ENCODE results near the gene SLC2A2.

Gene SLC2A2

GRCh38 chr3:171011873-171012336 lies 14.6 kb downstream of the SLC2A2 start:
- TF ChIP-seq CTCF (IDR thresholded peaks at IDR 0.05; ENCODE audit: low read depth, low read length) = no peak
- no peak for DNase-seq
- no peaks in the 10 kb centered on the region for H3K4me1 ChIP-seq
- H3K36me3 ChIP-seq = no peaks in the 10 kb centered on the region
- H3K4me3 ChIP-seq (ENCODE audit: low read depth, low read length) = no peak overlapping the region
- H3K27me3 ChIP-seq = no peaks in the 10 kb centered on the region
- no peaks in the 10 kb centered on the region for H3K9me3 ChIP-seq

- DNase-seq = no peak
- no peaks in the 10 kb centered on the region for H3K27me3 ChIP-seq
- TF ChIP-seq CTCF (IDR thresholded peaks at IDR 0.05; ENCODE audit: low read depth, low read length) = no peak
- no peak overlapping the region for H3K4me3 ChIP-seq (ENCODE audit: low read depth, low read length)
- H3K9me3 ChIP-seq = no peaks in the 10 kb centered on the region
- no peaks in the 10 kb centered on the region for H3K36me3 ChIP-seq
- H3K4me1 ChIP-seq = no peaks in the 10 kb centered on the region
Measured at GRCh38 chr3:171011109-171011872, 15.2 kb downstream of the SLC2A2 start.

- H3K4me1 ChIP-seq = no peaks in the 10 kb centered on the region
- no peaks in the 10 kb centered on the region for H3K36me3 ChIP-seq
- H3K4me3 ChIP-seq (ENCODE audit: low read depth, low read length) = no peak overlapping the region
- no peaks in the 10 kb centered on the region for H3K9me3 ChIP-seq
- TF ChIP-seq CTCF (IDR thresholded peaks at IDR 0.05; ENCODE audit: low read depth, low read length) = no peak
- DNase-seq = no peak
- no peaks in the 10 kb centered on the region for H3K27me3 ChIP-seq
Measured at GRCh38 chr3:171007316-171007715, 19.2 kb downstream of the SLC2A2 start.

- TF ChIP-seq CTCF (IDR thresholded peaks at IDR 0.05; ENCODE audit: low read depth, low read length) = no peak
- no peaks in the 10 kb centered on the region for H3K36me3 ChIP-seq
- DNase-seq = no peak
- no peaks in the 10 kb centered on the region for H3K9me3 ChIP-seq
- H3K27me3 ChIP-seq = no peaks in the 10 kb centered on the region
- no peak overlapping the region for H3K4me3 ChIP-seq (ENCODE audit: low read depth, low read length)
- no peaks in the 10 kb centered on the region for H3K4me1 ChIP-seq
Measured at GRCh38 chr3:171005648-171006047, 20.9 kb downstream of the SLC2A2 start.

GRCh38 chr3:171001957-171002694 lies 24.4 kb downstream of the SLC2A2 start:
- H3K4me3 ChIP-seq (ENCODE audit: low read depth, low read length) = no peak overlapping the region
- no peaks in the 10 kb centered on the region for H3K36me3 ChIP-seq
- no peak for TF ChIP-seq CTCF (IDR thresholded peaks at IDR 0.05; ENCODE audit: low read depth, low read length)
- H3K4me1 ChIP-seq = no peaks in the 10 kb centered on the region
- H3K9me3 ChIP-seq = no peaks in the 10 kb centered on the region
- H3K27me3 ChIP-seq = no peaks in the 10 kb centered on the region
- DNase-seq = no peak
